Activated naive CD4-positive, alpha-beta T cell treated with anti-CD3 and anti-CD28 coated beads, Interleukin-2, amount 50 U/mL, for 72 hours (primary cell): ENCODE results near the gene SMTNL1. TPM values are rescaled to one million over a fixed set of nuclear protein-coding genes. Genes with fewer than 3 reads are reported as not detected.

Experiments
- ATAC-seq, 2 donors: fragments of 150-1000 bp; cut with Tn5 transposase; 2 replicates each; pipeline ENCODE4 v1.10.0; 2021; ENCODE audit warnings: mild to moderate bottlenecking in 2 of 2, moderate library complexity in 2 of 2
- DNase-seq, 2 donors: peaks; one replicate each; pipeline ENCODE4 v3.0.0; 2021 to 2022; ENCODE audit warnings: low spot score in 2 of 2
- H3K27ac Mint-ChIP-seq, 2 donors: one replicate each; pipeline ENCODE4 v1.8.0; 2022; ENCODE audit warnings: mild to moderate bottlenecking in 2 of 2, mixed read lengths in 2 of 2
- H3K36me3 Mint-ChIP-seq, 2 donors: one replicate each; pipeline ENCODE4 v1.8.0; 2022; ENCODE audit warnings: mixed read lengths in 2 of 2
- H3K9me3 Mint-ChIP-seq, 2 donors: one replicate each; pipeline ENCODE4 v1.8.0; 2022; ENCODE audit warnings: mixed read lengths in 2 of 2
- total RNA-seq, 2 donors: library from RNA; stranded (reverse); gene quantifications; one replicate each; pipeline ENCODE4 v1.2.3, GENCODE V29; 2022

Gene SMTNL1
- total RNA-seq, 2 donors from 2014 or later, result not detected

DNA sequence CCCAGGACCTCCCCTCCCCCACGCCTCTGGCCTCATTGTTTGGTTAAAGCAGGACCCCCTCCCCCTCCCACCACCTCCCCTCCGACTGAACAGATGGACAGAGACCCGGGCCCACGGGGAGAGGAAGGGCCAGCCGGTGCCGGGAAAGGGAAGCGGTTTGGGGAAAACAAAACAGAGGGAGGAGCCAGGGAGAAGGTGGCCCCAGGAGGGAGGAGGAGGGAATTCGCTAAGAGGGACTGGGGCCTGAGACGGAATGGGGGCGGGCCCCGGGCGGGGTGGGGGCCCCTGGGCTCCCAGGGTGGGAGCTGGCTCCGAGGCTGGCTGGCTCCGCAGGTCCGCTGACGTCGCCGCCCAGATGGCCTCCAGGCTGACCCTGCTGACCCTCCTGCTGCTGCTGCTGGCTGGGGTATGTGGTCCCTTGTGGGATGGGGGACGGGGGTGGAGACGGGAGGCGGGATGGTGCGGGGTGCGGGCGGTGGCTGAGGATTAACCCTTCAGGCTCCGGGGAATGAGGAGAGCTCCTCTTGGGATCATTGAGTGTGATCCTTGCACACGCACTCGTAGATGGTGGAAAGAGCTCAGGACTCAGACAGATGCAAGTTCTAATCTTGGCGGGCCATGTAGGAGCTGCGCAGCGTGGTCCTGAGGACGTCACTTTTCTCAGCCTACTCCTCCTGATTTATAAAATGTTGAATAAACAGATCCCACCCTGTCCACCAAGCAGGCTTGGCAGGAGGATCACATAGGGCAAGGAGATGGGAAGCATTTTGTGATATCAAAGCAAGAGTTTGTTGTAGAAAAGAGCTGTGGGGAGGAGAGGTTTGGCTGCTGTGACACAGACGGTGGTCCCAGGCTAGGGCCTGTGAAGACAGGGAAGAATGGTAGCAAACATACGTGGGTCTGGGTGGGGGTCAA lies 60.8 kb downstream of the SMTNL1 start:
- ATAC-seq, result no peak
- H3K27ac Mint-ChIP-seq, result no peak overlapping the region
- H3K36me3 Mint-ChIP-seq, result no peaks in the 10 kb centered on the region
- no peaks in the 10 kb centered on the region for H3K9me3 Mint-ChIP-seq
- no peak for DNase-seq

DNA sequence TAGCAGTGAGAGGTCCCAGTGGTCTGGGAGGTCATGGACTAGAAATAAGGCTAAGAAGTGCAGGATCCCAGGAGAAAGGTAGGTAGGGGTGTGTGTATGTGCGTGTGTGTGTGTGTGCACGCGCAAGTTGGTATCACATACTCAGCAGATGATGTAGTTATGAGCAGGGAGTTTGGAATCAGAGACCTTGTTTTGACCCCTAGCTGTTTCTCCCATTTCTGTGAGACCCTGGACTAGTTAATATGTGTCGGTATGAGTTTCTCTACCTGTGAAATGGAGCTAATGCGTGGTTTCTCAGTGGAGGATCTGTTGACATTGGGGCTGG lies 61.4 kb downstream of the SMTNL1 start:
- ATAC-seq (no peak), DNase-seq (no peak)
- Mint-ChIP-seq H3K27ac (no peak overlapping the region), H3K9me3 (no peaks in the 10 kb centered on the region), H3K36me3 (no peaks in the 10 kb centered on the region)

DNA sequence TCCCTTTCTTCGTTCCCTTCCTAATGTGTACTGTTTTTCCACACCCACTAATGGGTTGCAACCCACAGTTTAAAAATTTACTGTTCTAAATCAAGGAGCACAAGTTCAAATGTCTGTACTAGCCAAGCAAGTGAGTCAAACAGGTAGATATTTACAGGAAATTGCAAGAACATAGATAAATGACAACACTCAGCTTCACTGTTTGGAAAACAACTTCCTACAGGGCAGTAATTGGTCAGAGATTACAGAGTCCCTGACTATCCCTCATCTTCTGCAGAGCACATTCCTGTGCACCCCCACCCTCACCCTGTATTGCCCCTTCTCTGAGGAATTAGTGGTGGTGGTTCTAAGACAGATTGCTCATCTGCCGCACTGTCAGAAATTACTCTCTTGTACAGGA lies 62.0 kb downstream of the SMTNL1 start:
- Mint-ChIP-seq H3K36me3 (no peaks in the 10 kb centered on the region), H3K9me3 (no peaks in the 10 kb centered on the region), H3K27ac (no peak overlapping the region)
- ATAC-seq, result no peak
- no peak for DNase-seq

Other genes starting within 250 kb of the SMTNL1 start
- gene TNKS1BP1, start 212.6 kb upstream of the SMTNL1 start, total RNA-seq, result 10 to 100 TPM in 1 of 2 donors, 1 to 10 TPM in 1; 5.6 to 17.7 TPM
- 100 to 1,000 TPM in 1 of 2 donors, 10 to 100 TPM in 1; 59.9 to 250 TPM for gene SSRP1, start 201.7 kb upstream of the SMTNL1 start, total RNA-seq
- gene P2RX3, start 199.2 kb upstream of the SMTNL1 start, total RNA-seq, result not detected
- not detected for gene PRG3, start 156.4 kb upstream of the SMTNL1 start, total RNA-seq
- 1 to 10 TPM in 1 of 2 donors, under 1 TPM in 1; 0.97 to 2.4 TPM for gene PRG2, start 146.9 kb upstream of the SMTNL1 start, total RNA-seq
- gene SLC43A3, start 110.5 kb upstream of the SMTNL1 start, total RNA-seq, result 100 to 1,000 TPM in 1 of 2 donors, 10 to 100 TPM in 1; 68.9 to 247 TPM
- gene RTN4RL2, start 77.1 kb upstream of the SMTNL1 start, total RNA-seq, result 1 to 10 TPM in 1 of 2 donors, not detected in 1; 1.4 TPM
- 10 to 100 TPM; 11.4 to 26.0 TPM for gene SLC43A1, start 21.9 kb upstream of the SMTNL1 start, total RNA-seq
- 10 to 100 TPM; 86.8 to 90.1 TPM for gene TIMM10, start 6.8 kb upstream of the SMTNL1 start, total RNA-seq
- 100 to 1,000 TPM; 122 to 188 TPM for gene UBE2L6, start 30.1 kb downstream of the SMTNL1 start, total RNA-seq
- gene SERPING1, start 60.1 kb downstream of the SMTNL1 start, total RNA-seq, result 1 to 10 TPM in 1 of 2 donors, not detected in 1; 1.6 TPM
- gene YPEL4, start 112.3 kb downstream of the SMTNL1 start, total RNA-seq, result 1 to 10 TPM in 1 of 2 donors, not detected in 1; 1.4 TPM
- 10 to 100 TPM; 15.5 to 23.5 TPM for gene CLP1, start 120.2 kb downstream of the SMTNL1 start, total RNA-seq
- gene ZDHHC5, start 130.5 kb downstream of the SMTNL1 start, total RNA-seq, result 10 to 100 TPM; 49.5 to 59.6 TPM
- 10 to 100 TPM; 10.6 to 11.2 TPM for gene MED19, start 174.6 kb downstream of the SMTNL1 start, total RNA-seq
- gene TMX2, start 175.0 kb downstream of the SMTNL1 start, total RNA-seq, result 10 to 100 TPM; 51.1 to 52.7 TPM
- gene SELENOH, start 203.9 kb downstream of the SMTNL1 start, total RNA-seq, result 100 to 1,000 TPM; 156 to 237 TPM
- not detected for gene BTBD18, start 214.2 kb downstream of the SMTNL1 start, total RNA-seq
- gene CTNND1, start 224.2 kb downstream of the SMTNL1 start, total RNA-seq, result 10 to 100 TPM; 10.4 to 19.7 TPM